ENCODE results near the gene TARM1.

TARM1 gene

GRCh38 chr19:54029930-54030490 lies 51.2 kb downstream of the TARM1 start:
- peak; percentile 57 to 74 for DNase-seq

GRCh38 chr19:54029301-54029700 lies 51.9 kb downstream of the TARM1 start:
- no peak for DNase-seq

GRCh38 chr19:54026656-54027055 lies 54.5 kb downstream of the TARM1 start:
- no peak for DNase-seq

GRCh38 chr19:54024660-54025059 lies 56.5 kb downstream of the TARM1 start:
- no peak for DNase-seq

- DNase-seq: no peak
Measured at GRCh38 chr19:54023191-54023590, 58.0 kb downstream of the TARM1 start.

GRCh38 chr19:54021932-54022331 lies 59.2 kb downstream of the TARM1 start:
- DNase-seq: no peak

GRCh38 chr19:54021363-54021762 lies 59.8 kb downstream of the TARM1 start:
- no peak for DNase-seq
